Hematopoietic multipotent progenitor cell treated with erythropoietin and hydrocortisone succinate and interleukin-3 and kit ligand, for 15 days (in vitro differentiated cells): ENCODE results near the gene PI4KA.
"Not testable (repeated sequence)": the region's sequence is repeated elsewhere in the genome, so short reads cannot be mapped to it uniquely, and the experiment has no call there.

Experiments used
- DNase-seq: peaks from one replicate; pipeline ENCODE4 v3.0.0-alpha.2; 2015; ENCODE audit warnings: low spot score

Gene PI4KA

GRCh38 chr22:20858615-20859416, at the start of gene PI4KA, which contains the start of gene SNAP29:
Gene PI4KA (minus strand): TSS chr22:20858811. CDS start chr22:20858725, 86 bp downstream.
Gene SNAP29 (plus strand): TSS chr22:20859007. CDS start chr22:20859111, 104 bp downstream.
- DNase-seq, result peak; percentile 98

- DNase-seq, result no peak
Observed at GRCh38 chr22:20906387-20906767, 47.8 kb upstream of the PI4KA start.

- no peak for DNase-seq
Observed at GRCh38 chr22:20905415-20906386, 47.1 kb upstream of the PI4KA start.

- no peak for DNase-seq
Observed at GRCh38 chr22:20904980-20905355, 46.4 kb upstream of the PI4KA start.

GRCh38 chr22:20904008-20904979, 45.7 kb upstream of the PI4KA start:
- no peak for DNase-seq

- no peak for DNase-seq
Observed at GRCh38 chr22:20903093-20903492, 44.5 kb upstream of the PI4KA start.

- not testable (repeated sequence) for DNase-seq
Observed at GRCh38 chr22:20901093-20902033, 42.8 kb upstream of the PI4KA start.

GRCh38 chr22:20899827-20900423, 41.3 kb upstream of the PI4KA start:
- DNase-seq, result no peak

GRCh38 chr22:20897737-20898136, 39.1 kb upstream of the PI4KA start:
- DNase-seq, result not testable (repeated sequence)

GRCh38 chr22:20890975-20891374, 32.4 kb upstream of the PI4KA start:
- no peak for DNase-seq

- no peak for DNase-seq
Observed at GRCh38 chr22:20889904-20890540, 31.4 kb upstream of the PI4KA start.

GRCh38 chr22:20889025-20889704, 30.6 kb upstream of the PI4KA start:
- DNase-seq, result no peak

GRCh38 chr22:20887375-20887774, 28.8 kb upstream of the PI4KA start:
- no peak for DNase-seq

GRCh38 chr22:20885557-20886323, 27.1 kb upstream of the PI4KA start:
- peak; percentile 77 for DNase-seq

GRCh38 chr22:20885017-20885556, 26.5 kb upstream of the PI4KA start:
- DNase-seq, result no peak

- DNase-seq, result no peak
Observed at GRCh38 chr22:20884454-20884853, 25.8 kb upstream of the PI4KA start.

GRCh38 chr22:20882855-20883254, 24.2 kb upstream of the PI4KA start:
- no peak for DNase-seq
